Parathyroid adenoma (tissue), 2 donors: ENCODE data around the gene CKAP4.

Experiments used
- H2AFZ ChIP-seq: fragments of 300-600 bp; sonication (generic); one replicate; pipeline ENCODE4 v1.7.0; 2017; ENCODE audit warnings: antibody characterized with exemption, mild to moderate bottlenecking
- H3K27ac ChIP-seq: fragments of 300-600 bp; sonication (generic); one replicate; pipeline ENCODE4 v1.7.0; 2017
- H3K27me3 ChIP-seq: fragments of 300-600 bp; sonication (generic); one replicate; pipeline ENCODE4 v1.7.0; 2017; ENCODE audit warnings: low read length; ENCODE audit not compliant: control insufficient read depth, insufficient read depth
- H3K36me3 ChIP-seq: fragments of 300-600 bp; sonication (generic); one replicate; pipeline ENCODE4 v1.7.0; 2017; ENCODE audit warnings: low read length; ENCODE audit not compliant: control insufficient read depth, insufficient read depth
- H3K4me1 ChIP-seq: fragments of 300-600 bp; sonication (generic); one replicate; pipeline ENCODE4 v1.7.0; 2017; ENCODE audit warnings: control low read depth
- H3K4me2 ChIP-seq: fragments of 300-600 bp; sonication (generic); one replicate; pipeline ENCODE4 v1.7.0; 2017; ENCODE audit warnings: low read length
- H3K4me3 ChIP-seq: fragments of 300-600 bp; sonication (generic); one replicate; pipeline ENCODE4 v1.7.0; 2017; ENCODE audit warnings: low read depth, low read length
- H3K79me2 ChIP-seq: fragments of 300-600 bp; sonication (generic); one replicate; pipeline ENCODE4 v1.7.0; 2017; ENCODE audit warnings: control low read depth
- H3K9ac ChIP-seq: fragments of 300-600 bp; sonication (generic); one replicate; pipeline ENCODE4 v1.7.0; 2017; ENCODE audit warnings: mild to moderate bottlenecking
- H3K9me3 ChIP-seq: fragments of 300-600 bp; sonication (generic); one replicate; pipeline ENCODE4 v1.7.0; 2017; ENCODE audit warnings: low read length; ENCODE audit not compliant: control insufficient read depth
- CTCF ChIP-seq: fragments of 300-600 bp; sonication (generic); IDR thresholded peaks from one replicate; pipeline ENCODE4 v1.7.0; 2017; ENCODE audit warnings: antibody characterized with exemption, mild to moderate bottlenecking
- donor health status: primary hyperparathyroidism.

Gene CKAP4

GRCh38 chr12:106234449-106234848 lies 13.4 kb downstream of the CKAP4 start:
- Histone ChIP-seq H3K79me2 (no peaks in the 10 kb centered on the region), H3K4me1 (no peaks in the 10 kb centered on the region), H3K36me3 (no peaks in the 10 kb centered on the region), H3K9me3 (no peaks in the 10 kb centered on the region), H3K27me3 (no peaks in the 10 kb centered on the region), H3K27ac (no peak overlapping the region), H3K4me3 (no peak overlapping the region), H3K4me2 (no peak overlapping the region), H3K9ac (no peak overlapping the region), H2AFZ (no peak overlapping the region)
- TF ChIP-seq CTCF = no peak

- no peak overlapping the region for H3K9ac ChIP-seq
- H2AFZ ChIP-seq = no peak overlapping the region
- no peak overlapping the region for H3K4me3 ChIP-seq
- TF ChIP-seq CTCF = no peak
- no peaks in the 10 kb centered on the region for H3K36me3 ChIP-seq
- H3K4me2 ChIP-seq = no peak overlapping the region
- no peaks in the 10 kb centered on the region for H3K79me2 ChIP-seq
- no peak overlapping the region for H3K27ac ChIP-seq
- no peaks in the 10 kb centered on the region for H3K9me3 ChIP-seq
- H3K4me1 ChIP-seq = no peaks in the 10 kb centered on the region
- no peaks in the 10 kb centered on the region for H3K27me3 ChIP-seq
Measured at GRCh38 chr12:106233011-106233410, 14.8 kb downstream of the CKAP4 start.

GRCh38 chr12:106229036-106229591 lies 18.7 kb downstream of the CKAP4 start:
- Histone ChIP-seq H3K9ac (no peak overlapping the region), H3K4me1 (no peaks in the 10 kb centered on the region), H3K9me3 (no peaks in the 10 kb centered on the region), H3K79me2 (peaks cover 9% of the 10 kb centered on the region), H3K27me3 (no peaks in the 10 kb centered on the region), H3K4me3 (no peak overlapping the region), H3K27ac (no peak overlapping the region), H3K36me3 (no peaks in the 10 kb centered on the region), H3K4me2 (no peak overlapping the region), H2AFZ (no peak overlapping the region)
- TF ChIP-seq CTCF = no peak

GRCh38 chr12:106228320-106228710 lies 19.5 kb downstream of the CKAP4 start:
- Histone ChIP-seq H3K4me1 (peaks cover 7% of the 10 kb centered on the region), H3K9ac (no peak overlapping the region), H3K36me3 (no peaks in the 10 kb centered on the region), H3K4me2 (no peak overlapping the region), H3K9me3 (no peaks in the 10 kb centered on the region), H3K79me2 (peaks cover 9% of the 10 kb centered on the region), H2AFZ (no peak overlapping the region), H3K4me3 (no peak overlapping the region), H3K27me3 (no peaks in the 10 kb centered on the region), H3K27ac (no peak overlapping the region)
- no peak for TF ChIP-seq CTCF

- Histone ChIP-seq H3K36me3 (no peaks in the 10 kb centered on the region), H3K79me2 (peaks cover 9% of the 10 kb centered on the region), H2AFZ (no peak overlapping the region), H3K27ac (no peak overlapping the region), H3K27me3 (no peaks in the 10 kb centered on the region), H3K4me3 (no peak overlapping the region), H3K9ac (no peak overlapping the region), H3K4me1 (peaks cover 8% of the 10 kb centered on the region), H3K9me3 (no peaks in the 10 kb centered on the region), H3K4me2 (no peak overlapping the region)
- TF ChIP-seq CTCF = no peak
Measured at GRCh38 chr12:106227641-106228319, 20.0 kb downstream of the CKAP4 start.
